AG09319 (cell line): ENCODE measurements around the gene WNK2.

Source experiments
- DNase-seq: peaks from one replicate; pipeline ENCODE4 v3.0.0-alpha.2; 2010; ENCODE audit warnings: low read depth; ENCODE audit errors: extremely low read depth
- TF ChIP-seq, protein P1 (sequence below): IDR thresholded peaks from 2 replicates; pipeline ENCODE4 v1.5.1; 2011; ENCODE audit warnings: low read depth, mild to moderate bottlenecking, inconsistent platforms, low read length, moderate library complexity

WNK2 gene

DNA sequence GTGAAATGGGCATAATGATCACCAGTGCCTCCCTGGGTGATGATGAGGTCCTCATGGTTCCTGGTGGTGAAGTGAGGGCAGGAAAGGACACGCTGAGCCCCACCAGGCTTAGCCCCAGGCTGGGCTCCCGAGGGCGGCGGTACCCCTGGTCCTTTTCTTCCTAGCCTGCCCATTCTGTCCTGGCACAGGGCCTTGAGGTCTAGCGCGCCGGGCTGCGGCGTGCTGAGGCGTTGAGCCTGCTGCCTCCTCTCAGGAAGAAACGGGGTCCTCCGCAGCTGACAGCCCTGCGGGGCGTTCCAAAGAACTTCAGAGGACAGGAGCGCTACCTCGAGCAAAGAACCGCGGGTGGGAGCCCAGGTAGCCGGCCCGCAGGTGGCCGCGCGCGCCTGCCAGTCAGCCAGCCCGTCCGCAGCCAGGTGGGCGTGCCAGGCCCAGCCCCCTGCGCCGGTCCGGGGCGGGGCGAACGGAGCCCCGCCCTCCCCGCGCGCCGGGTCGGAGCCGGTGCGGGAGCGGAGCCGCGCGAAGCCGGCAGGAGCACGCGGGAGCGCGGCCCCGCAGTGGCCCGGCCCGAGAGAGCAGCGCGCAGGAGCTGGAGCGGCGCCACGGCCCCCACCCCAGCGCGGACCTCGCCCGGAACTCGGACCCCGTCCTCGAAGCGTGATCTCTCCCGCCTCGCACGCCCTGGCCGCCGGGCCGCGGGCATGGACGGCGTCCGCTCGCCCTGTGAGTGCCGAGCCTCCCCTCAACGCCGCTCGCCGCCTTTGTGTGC, at the start of gene WNK2:
Gene WNK2 (plus strand): TSS at position 477 of the 769 bp plus-strand sequence. CDS start 791 bp downstream, outside the sequence.
- TF ChIP-seq, protein P1, sequence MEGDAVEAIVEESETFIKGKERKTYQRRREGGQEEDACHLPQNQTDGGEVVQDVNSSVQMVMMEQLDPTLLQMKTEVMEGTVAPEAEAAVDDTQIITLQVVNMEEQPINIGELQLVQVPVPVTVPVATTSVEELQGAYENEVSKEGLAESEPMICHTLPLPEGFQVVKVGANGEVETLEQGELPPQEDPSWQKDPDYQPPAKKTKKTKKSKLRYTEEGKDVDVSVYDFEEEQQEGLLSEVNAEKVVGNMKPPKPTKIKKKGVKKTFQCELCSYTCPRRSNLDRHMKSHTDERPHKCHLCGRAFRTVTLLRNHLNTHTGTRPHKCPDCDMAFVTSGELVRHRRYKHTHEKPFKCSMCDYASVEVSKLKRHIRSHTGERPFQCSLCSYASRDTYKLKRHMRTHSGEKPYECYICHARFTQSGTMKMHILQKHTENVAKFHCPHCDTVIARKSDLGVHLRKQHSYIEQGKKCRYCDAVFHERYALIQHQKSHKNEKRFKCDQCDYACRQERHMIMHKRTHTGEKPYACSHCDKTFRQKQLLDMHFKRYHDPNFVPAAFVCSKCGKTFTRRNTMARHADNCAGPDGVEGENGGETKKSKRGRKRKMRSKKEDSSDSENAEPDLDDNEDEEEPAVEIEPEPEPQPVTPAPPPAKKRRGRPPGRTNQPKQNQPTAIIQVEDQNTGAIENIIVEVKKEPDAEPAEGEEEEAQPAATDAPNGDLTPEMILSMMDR = no peak
- DNase-seq = no peak

DNA sequence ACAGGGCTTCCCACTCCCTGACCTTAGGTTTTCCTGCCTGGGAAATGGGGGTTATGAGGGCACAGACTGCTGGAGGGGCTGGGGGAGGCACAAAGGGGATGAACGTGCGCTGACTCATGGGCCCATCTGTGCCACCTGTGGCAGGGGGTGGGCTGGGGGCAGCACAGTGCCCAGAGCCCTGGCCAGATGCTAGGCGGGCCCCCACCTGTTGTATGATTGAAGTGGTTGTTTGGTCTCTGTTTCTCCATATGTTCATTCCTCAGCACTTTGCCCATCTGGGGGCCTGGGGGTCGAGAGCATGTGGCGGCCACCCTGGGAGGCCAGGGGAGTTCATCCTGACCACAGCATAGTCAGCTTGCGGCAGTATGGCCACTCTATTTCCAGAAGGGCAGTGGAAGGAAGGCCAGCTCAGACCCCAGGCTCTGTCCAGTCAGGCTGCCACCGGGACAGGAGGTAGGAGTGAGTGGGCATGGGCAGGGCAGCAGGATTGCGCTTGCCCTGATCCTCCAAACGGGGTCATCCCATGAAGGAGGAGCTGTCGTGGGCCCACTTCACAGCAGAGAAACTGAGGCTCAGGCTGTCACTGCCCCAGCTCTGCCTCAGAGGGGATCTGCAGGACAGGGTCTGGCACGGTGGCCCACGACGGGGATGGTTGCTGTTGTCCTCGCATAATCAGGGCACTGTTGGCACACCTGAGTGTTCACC, 49.0 kb upstream of the WNK2 start:
- TF ChIP-seq, protein P1 = no peak

DNA sequence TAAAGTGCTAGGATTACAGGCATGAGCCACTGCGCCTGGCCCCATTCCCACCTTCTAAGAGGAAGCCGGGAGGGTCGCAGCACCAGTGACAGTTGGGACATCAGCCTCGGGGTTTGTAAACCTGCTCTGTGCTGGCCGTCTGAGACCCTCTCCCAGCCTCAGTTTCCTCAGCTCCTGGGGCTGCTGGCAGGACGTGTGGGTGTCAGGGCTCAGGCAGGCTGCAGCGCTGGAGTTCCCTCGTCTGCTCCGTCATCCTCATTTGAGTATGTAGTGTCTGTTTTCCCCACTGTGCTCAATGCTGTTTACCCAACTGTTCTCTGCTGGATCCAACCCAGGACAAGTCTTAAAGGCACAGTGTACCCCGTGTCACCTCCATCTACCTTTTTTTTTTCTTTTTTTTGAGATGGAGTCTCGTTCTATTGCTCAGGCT, 47.9 kb upstream of the WNK2 start:
- TF ChIP-seq, protein P1 = no peak
- no peak for DNase-seq

More for the DNA sequence above, 49.0 kb upstream of the WNK2 start:
- no peak for DNase-seq

DNA sequence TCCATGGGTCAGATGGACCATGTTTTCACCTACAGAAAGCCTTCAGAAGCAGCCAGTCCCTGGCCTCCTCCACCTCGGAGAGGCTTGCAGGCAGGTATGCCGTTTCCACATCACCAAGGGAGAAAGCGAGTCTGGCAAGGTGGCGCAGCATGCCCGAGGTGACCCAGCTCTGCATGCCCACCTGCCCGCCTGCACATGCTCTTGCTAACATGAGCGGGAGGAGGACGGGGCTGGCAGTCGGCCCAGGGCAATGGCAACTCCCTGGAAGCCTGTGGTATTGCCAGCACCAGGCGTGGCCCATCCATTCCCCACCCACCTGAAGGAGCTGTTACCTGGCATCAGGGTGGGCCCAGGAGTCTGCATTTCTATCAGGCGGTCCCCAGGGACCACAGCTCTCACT, 46.6 kb upstream of the WNK2 start:
- TF ChIP-seq, protein P1 = no peak
- no peak for DNase-seq

DNA sequence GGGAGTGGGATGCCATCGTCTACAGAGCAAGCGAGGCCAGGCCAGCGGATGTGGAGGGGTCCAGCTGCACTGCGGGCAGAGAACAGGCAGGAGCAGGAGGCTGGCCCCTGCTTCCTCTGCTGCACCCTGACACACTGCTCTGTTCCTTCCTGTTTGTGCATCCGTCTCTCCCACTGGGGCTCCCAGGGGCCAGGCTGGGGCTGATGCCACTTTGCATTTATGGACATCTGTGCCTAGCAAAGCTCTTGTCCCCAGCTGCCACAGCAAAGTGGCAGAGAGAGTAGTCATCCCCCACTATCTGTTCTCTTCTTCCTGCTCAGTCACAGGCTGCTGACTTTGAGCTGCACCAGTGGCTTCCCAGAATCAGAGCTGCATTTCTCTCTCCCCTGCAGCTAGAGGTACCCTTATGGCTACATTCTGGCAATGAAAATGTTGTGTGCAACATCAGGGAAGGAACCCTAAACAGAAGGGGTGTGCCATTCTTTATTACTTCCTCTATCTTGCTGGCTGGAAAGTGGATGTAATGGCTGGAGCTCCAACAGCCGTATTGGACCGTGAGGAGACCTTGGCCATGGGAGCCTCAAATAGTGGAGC, 45.7 kb upstream of the WNK2 start:
- TF ChIP-seq, protein P1 = no peak

GRCh38 chr9:93139365-93140182, 44.4 kb upstream of the WNK2 start:
- TF ChIP-seq, protein P1 = no peak
- DNase-seq = no peak

More for the DNA sequence above, 45.7 kb upstream of the WNK2 start:
- DNase-seq = no peak
